ENCODE results near the gene PIEZO2. TPM values are rescaled to one million over a fixed set of nuclear protein-coding genes. Genes with fewer than 3 reads are reported as not detected.

PIEZO2 gene
- polyA plus RNA-seq, 1 donor = 23.7 TPM

DNA sequence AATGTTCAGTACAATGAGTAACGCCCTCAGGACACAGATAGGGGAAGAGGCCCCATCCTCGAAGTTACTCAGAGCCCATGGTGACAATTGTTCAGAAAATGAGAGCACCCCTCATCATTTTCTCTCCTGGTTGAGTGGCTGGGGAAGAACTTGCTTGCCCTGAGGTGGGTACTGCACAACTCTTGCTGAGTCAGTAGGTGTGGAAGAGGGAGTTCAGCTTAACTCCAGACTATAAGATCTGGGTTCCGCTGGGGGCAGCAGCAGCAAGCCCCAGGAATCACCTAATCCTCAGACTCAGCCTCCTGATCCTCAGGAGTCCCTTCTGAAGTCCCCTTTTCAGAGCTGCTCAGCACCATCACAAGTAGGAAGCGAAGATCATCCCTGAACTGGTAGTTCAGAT is 123.7 kb downstream of the PIEZO2 start:
- DNase-seq = no peak

DNA sequence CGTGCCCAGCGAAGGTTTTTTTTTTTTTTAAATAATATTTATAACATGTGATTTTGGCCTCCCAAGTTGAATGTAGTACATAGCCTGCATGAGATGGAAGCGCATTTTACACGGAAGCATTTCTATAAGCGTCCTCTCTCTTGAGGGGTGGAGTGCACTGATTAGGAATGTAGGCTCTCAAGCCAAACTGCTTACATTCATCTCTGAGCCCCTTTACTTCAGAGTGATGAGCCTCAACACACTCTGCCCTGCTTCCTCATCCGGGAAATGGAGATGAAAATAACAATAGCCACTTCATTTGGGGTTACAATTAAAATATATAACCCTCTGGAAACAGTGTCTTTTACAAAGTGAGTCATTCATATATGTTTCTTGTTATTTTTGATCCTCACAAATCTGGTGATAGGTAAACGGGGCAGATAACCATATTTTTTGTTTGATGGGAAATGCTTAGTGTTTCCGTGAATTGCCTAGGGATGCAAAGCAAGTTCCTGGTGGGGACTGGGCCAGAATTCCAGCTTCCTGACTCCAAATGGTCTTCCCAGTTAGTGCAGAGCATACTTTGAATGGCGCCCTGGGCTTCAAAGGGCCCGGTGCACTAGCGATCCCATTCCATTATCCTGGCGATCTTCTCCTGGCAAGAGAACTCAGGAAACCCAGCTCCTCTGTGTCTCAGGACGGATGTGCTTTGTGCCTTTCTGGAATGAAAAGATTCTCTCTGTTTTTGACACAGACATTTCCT is 124.3 kb downstream of the PIEZO2 start:
- no peak for DNase-seq

DNA sequence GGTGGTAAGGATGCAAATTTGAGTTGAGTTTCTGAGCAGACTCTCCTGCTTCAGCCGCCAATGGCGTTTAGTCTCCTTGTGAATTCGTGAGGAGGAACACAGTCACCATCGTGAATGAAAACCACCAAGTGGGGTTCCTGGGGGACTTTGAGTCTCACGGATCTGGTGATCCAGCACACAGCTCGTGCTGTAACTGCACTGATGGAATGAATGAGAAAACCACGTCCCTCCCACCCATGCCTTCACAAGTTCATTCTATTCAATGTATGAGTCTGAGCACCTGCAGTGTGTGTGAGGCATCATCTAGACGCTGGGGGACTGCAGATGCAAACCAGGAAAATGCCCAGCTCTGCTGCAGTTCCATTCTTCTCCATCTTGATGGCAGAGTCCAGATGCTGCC is 127.9 kb downstream of the PIEZO2 start:
- no peak for DNase-seq

DNA sequence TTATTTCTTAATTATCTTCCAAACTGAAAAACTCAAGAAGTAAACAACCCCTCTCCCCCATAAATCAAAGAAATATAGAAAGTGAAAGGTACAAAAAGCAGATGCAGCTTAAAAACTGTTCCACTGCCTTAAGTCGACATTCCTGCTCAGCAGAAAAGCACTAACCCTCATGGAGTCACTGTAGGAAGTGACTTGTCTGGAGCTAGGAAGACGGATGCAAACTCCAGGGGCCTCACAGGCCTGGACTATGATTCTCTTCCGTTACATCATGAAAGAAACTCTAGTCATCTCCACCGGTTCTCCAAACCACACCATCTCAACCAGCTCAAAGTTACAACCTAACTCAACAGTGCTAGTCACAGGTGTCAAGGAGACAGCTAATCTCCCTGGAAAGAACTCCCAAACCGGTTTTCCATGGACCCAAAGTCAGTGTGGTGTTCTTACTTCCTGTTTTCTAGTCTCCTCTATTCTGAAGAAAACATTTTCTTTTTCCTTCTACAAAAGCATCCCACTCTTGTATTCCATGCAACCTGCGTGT is 128.4 kb downstream of the PIEZO2 start:
- DNase-seq = no peak

DNA sequence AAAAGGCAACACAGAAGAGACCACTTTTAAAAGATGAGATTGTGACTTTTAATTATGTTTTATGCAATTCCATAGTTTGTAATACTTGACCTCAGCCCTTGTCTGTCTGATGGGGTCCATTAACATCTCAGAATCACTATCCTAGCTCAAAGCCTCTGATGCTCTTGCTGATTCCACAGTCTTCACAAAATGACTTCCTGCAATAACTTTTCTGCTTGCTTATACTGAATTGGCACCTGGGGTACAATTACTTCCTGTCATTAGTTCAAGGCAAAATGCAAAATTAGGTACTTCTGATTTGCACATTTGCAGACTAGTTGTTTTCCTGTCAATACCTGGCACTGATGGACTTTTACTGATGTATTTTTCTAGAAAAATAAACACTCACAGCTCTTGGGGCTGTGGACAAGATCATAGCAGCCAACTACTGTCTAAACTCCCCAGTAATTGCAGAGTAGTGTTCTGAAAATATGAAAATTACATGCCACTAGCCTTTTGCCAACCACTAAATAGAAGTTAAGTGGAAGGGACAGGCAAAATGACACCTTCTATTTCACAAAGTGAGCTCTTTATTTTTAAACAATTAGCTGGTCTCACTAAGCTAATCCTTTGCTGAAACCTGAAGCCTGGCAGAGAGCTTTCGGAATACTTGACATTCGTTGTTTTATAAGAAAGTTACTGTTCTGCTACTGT is 129.1 kb downstream of the PIEZO2 start:
- DNase-seq = no peak

DNA sequence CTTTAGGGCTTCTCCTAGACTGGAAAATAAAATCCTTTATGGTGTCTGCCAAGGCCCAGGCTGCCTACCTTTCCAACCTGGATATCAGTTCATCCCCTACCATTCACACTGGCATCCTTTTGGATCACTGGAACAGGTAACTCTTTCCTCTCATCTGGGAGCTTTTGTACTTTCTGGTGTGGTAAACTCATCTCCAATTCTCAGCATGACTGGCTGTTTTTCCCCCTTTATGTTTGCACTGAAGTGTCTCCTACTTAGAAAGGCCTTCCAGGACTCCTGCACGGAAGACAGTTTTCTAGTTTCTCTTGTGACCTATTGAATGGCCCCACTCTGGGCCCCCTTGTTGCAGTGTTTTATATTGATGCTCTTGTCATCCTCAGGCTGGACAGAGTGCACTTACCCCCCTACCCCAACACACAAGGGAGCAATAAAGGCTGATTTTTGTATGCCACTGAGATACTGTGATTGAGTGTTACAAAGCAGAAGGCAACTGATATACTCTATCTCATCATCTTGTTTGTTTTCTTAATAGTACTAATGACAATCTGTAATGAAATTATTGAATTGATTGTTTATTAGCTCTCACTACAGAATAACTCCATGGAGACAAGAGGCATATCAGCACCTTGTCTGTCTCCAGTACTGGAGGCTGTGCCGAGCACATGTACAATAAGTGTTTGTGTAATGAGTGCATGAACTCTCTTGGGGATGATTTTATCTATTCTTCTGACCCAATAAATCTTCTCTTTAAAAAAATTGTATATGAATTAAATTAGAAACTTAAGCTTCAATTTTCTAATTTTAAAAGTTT is 129.9 kb downstream of the PIEZO2 start:
- DNase-seq = no peak

DNA sequence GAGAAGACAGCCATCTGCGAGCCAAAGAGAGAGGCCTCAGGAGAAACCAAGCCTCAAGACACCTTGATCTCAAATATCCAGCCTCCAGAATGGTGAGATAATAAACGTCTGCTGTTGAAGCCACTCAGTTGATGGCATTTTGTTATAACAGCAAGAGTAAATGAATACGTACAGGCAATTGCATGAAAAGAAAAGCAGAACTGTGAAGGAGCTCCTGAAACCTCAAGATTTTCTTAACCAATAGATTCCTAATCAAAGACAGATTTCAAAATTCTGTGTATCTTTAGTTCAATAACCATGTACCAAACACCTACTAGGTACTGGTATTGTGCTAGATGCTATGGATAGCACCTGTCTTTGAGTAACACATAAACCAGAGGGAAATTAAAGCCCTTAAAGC is 139.5 kb downstream of the PIEZO2 start:
- no peak for DNase-seq

DNA sequence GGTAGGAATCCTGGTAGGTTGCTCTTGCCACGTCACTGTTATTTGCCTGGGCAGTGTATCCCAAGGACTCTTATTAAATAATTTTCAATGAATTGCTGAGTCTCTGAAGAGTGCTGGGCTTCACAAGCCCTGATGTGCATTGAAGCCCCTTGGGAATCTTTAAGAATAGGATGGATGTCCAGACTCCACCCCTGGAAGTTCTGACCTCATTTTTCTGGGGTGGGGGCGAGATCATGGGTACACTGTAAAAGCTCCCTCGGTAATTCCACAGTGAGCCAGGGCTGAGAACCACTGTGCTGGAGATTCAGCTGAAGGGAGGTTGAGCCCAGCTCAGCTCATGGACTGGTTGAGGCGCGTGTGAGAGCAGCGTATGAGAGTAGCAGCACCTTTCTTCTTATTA is 140.2 kb downstream of the PIEZO2 start:
- DNase-seq = no peak

DNA sequence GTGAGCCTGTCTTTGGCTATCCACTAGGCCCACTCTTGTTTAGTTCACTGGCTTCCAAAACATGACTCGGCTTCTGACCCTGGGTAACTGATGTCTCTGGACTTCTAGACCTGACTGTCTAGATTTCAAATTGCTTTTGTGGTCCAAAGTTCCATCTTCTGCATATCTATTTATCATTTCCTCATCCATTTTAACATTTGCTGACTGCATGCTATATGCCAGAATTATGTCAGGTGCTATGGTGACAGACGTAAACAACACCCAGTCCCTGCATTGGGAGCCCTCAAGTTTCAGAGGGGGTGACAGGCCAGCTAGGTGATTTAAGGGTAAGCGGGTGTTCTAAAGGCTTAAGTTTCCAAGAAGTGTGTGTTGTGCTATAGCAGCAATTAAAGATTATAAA is 140.9 kb downstream of the PIEZO2 start:
- peak; percentile 29 for DNase-seq

DNA sequence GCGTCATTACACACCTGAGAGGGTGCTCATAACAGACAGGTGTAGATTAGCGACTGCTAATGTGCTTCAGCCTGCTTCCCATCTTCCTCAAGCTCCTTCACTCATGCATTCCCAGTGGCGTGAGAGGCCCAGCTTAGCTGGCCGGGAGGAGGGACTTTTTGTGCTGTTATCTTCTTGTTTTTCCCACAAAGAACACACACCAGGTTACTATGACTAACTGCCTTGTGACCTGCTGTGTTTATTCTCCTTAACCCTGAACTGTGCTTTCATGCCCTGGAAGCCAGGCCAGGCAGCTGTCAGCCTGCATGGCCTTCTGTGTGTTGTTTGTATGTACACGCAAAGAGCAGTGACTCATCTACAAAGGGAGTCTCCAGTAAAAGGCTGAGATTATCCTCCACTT is 143.8 kb downstream of the PIEZO2 start:
- DNase-seq = no peak

DNA sequence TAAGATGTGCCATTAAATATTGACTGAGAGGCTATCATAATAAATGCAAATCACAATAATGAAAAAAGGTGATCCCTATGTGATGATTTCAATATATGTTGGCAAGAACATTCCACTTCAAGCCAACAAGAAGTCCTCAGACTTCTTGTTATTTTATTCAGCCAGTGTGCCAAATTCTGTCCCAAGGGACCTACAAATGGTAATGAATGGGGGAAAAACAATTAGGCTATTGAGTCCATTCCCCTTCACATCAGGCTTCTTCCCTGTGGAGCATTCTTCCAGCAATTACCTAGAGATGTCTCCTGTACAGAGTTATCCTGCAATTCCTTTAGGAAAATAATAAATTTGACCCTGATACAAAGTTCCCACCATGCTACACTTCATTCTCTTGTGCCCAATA is 144.4 kb downstream of the PIEZO2 start:
- DNase-seq = no peak

DNA sequence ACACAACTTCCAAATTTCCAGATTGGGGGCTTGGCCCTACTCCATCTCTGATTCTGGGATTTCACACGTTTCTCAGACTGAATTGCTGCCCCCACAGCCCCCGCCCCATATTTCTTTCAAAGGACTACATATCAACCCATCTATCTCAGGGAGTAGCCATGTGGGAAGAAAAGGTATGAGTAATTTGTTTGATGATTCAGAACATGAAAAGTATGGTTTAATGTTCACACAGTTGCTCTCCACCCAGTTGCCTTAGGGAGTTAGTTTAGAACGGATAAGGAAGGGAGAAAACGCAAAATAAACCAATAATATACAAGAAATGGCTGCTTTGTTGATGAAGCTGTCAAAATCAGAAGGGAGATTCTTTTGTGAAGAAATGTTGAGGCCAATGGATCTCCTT is 145.1 kb downstream of the PIEZO2 start:
- no peak for DNase-seq

DNA sequence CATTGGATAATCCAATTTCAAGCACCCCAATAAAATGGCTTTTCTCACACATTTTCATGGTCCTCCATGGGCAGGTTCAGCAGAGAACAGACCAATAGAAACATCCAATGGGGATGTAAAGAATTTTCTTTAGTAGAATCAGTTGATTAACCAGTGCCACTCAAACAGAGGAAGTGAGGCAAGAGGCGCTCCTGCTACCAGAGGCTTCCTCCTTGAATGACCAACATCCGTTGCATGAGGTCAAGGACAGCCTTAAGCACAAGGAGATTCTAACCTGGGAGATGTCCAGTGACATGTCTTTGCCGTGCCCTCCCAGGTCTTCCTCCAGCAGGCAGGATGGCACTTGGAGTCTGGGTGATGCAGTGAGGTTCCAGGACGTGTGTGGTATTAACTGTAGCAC is 146.6 kb downstream of the PIEZO2 start:
- no peak for DNase-seq

DNA sequence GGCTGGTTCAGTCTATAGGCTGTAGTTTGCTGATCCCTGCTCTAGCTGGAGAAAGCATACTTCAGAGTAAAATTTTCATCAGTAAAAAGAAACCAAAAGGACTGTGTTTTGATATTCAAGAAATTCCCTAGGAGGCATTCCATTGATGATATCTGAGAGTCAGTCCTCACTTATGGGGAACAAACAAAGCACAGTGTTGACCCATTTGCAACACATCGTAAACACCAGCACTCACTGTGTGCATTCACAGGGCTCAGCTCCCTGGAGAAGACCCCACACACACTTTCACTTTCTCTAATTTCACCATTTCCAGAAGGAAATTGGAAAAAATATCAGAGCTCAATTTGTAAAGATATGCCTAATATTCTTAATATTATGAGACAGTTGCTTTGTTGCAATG is 147.1 kb downstream of the PIEZO2 start:
- no peak for DNase-seq

DNA sequence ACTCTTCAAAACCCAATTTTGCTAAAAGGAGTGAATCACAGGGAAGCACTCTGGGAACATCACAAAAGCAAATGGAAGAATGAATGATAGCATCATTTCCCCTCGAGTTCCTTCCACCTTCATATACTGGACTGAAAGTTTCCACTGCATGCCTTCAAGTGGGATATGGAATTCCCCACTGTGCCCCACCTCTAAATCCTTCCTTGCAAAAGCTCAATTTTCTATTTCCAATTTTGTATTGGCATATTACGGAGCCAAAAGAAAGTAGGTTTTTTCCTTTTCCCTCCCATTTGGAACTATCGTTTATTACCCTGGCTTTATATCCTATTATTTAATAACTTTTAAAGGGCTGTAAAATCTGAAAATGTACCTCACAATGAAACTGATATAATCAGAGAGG is 149.3 kb downstream of the PIEZO2 start:
- no peak for DNase-seq

DNA sequence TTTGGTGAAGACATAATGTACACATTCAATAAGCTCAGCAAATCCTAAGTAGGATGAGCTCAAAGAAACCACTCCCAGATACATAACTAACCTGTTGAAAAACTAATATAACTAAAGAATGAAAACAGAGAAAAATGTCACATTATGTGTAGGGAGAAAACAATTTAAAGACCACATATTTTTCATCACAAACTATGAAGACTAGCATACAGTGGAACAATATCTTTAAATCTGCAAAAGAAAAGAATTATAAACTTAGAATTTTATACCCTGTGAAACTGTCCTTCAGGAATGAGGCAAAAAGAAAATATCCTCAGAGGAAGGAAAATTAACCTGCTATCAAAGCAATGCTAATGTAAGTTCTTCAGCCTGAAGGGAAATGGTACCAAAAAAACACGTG is 151.5 kb downstream of the PIEZO2 start:
- no peak for DNase-seq

DNA sequence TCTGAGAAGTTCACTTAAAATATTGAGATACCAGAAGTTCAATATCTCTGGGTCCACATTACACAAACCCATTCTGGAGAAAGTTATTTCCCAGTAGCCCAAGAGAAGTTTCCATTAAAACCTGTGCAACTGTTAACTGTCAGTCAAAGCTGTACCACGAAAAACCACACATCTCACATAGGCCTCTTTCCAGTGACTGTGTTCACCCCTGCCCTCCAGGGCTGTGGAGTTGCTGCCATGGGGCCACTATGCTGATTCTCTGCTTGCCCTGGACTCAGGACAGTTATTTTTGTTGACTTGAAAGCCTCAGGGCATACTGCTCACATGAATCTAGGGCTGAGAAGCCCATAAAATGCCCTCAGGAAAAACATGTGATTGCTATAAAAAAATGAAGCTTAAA is 153.8 kb downstream of the PIEZO2 start:
- DNase-seq = no peak

DNA sequence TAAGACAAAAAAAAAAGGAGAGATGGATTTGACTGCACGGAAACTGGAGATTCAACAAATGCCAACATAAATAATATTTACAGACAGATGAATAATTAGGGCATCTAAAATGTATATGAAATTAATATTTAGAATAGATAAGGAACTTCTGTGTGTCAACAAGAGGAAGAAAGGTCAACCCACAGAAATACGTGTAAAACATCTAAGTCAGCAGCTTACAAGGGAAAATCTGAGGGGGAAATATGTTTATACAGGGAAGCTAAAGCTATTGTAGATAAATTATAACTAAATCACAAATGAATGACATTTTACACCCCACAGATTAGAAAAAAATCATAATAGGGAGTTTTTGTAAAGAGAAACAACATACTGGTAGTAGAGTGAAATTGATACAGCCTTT is 159.9 kb downstream of the PIEZO2 start:
- no peak for DNase-seq

DNA sequence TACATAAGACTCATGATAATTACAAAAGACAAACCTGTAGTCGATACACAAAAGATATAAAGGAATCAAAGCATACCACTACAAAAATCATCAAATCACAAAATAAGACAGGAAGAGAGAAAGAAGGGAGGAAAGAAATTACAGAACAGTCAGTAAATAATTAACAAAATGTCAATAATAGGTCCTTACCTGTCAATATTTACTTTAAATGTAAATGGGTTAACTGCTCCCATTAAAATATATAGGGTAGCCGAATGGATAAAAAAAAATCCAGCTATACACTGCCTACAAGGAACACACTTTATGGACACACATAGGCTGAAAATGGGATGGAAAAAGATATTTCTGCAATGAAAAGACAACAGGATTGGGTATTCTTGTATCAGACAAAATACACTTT is 163.7 kb downstream of the PIEZO2 start:
- no peak for DNase-seq

DNA sequence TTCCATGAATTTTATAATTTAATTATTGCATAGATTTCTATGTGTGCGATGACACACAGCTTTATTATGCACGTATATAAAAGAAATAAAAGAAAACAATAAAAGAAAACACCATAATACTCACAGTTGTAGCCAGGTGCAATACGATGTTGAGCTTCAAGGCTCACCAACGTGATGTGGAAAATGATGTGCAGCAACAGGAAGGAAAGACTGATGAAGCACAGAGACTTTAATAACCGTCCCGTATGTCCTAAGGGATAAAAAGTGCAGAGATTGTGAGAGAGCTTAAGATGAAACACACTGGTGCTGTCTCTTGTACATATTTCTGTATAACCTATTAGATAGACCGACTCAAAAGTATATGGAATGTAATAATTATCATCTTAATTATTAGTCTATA is 170.0 kb downstream of the PIEZO2 start:
- no peak for DNase-seq

DNA sequence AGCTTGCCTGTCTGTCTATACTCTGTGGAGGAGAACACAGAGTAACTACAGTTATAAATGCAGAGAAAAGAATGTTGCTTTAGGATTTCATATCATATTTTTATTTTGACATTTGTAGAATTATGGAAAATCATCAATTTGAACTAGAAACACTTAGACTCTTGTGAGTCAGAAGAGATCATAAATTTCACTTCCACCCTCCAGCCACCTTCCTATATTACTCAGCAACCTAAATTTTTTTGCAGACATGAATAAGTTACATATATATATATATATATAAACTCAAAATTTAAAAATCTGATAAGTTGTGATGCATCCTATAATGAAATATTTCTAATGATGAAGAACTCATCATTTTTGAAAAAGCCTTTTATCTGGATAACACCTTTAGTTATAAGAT is 172.3 kb downstream of the PIEZO2 start:
- no peak for DNase-seq

DNA sequence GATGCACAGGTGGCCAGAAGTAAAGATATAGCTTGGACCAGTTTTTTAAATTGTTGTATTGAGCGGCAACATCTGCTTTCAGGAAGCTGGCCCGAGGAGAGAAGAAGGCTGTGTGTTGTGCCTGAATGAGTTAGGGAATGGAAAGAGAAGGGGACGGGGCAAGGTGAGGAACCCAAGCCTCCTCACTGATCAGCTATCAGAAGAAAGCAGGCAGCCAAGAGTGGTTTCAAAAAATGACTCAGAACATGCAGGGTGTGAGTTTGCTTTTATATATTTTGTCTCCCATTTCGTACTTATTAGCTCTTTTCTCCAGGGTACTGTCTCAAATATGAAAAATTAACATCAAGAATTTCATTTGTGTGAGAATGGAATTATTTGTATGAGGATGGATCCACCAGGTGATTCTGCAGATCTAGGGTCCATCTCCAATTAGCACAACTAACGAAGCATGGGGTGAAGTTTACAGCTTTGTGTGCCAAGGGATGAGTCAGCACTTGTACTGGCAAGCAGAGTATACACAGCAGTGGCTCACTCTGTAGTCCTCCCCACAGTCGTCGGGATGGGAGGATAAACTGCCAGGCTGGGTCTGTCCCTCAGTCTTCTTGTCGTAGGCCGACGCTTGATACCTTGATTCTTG is 175.7 kb downstream of the PIEZO2 start:
- DNase-seq = no peak

DNA sequence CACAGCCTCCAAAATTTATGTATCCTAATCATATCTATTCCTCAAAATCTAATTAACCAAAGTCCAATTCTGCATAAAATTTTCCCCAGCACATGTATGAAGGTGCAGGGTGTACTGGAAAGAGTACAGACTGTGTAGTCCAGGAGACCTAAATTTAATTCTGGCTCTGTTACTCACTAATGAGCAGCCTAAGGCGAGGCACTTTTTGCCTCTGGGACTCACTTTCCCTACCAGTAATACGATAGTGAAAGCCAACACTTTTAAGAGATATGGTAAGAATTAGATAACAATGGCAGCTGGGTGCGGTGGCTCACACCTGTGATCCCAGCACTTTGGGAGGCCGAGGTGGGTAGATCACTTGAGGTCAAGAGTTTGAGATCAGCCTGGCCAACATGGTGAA is 177.7 kb downstream of the PIEZO2 start:
- DNase-seq = no peak

Data from left kidney (tissue), 2 donors.